ENCODE data around the gene TMEM161B. TPM values are rescaled to one million over a fixed set of nuclear protein-coding genes. Genes with fewer than 3 reads are reported as not detected.
"Not testable (repeated sequence)": the region's sequence is repeated elsewhere in the genome, so short reads cannot be mapped to it uniquely, and the experiment has no call there.

Gene TMEM161B
- total RNA-seq, 1 donor from 2014 or later, result 10.6 TPM

DNA sequence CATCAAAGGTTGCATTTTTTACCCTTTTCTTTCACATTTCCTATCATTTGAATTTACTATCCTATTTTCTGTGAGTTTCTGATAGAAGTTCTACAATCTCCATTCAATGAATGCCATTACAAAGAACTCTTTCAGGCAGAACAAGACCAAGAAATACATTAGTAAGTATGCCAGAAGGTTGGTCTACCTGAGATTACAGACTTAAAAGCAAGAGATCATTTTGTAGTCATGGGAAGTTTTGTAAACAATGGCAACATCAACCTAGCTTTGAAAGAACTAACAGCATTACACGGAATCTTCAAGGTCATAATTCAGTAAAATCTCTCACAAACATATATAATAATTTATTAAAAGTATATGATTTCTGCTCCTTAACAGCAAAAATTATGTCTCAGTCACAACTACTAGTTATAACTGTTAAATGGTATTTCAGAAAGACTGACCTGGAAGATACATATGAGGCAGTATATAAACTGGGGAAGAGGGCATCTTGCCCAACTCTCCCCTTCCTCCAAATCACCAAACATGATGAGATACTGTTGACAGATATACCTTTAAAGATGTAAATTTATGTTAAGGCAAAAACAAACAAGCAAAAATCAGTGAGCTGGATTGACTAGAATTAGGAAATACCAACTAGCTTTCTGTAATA, 23.3 kb downstream of the TMEM161B start:
- Mint-ChIP-seq H3K36me3 (ENCODE audit: low read depth, unreplicated experiment) (no peaks in the 10 kb centered on the region), H3K9me3 (ENCODE audit: unreplicated experiment) (no peaks in the 10 kb centered on the region), H3K27ac (ENCODE audit: unreplicated experiment) (no peak overlapping the region), H3K4me3 (ENCODE audit: unreplicated experiment) (no peak overlapping the region), H3K27me3 (ENCODE audit: unreplicated experiment) (no peaks in the 10 kb centered on the region), H3K4me1 (ENCODE audit: unreplicated experiment) (peaks cover 5% of the 10 kb centered on the region)
- TF ChIP-seq, protein P1, sequence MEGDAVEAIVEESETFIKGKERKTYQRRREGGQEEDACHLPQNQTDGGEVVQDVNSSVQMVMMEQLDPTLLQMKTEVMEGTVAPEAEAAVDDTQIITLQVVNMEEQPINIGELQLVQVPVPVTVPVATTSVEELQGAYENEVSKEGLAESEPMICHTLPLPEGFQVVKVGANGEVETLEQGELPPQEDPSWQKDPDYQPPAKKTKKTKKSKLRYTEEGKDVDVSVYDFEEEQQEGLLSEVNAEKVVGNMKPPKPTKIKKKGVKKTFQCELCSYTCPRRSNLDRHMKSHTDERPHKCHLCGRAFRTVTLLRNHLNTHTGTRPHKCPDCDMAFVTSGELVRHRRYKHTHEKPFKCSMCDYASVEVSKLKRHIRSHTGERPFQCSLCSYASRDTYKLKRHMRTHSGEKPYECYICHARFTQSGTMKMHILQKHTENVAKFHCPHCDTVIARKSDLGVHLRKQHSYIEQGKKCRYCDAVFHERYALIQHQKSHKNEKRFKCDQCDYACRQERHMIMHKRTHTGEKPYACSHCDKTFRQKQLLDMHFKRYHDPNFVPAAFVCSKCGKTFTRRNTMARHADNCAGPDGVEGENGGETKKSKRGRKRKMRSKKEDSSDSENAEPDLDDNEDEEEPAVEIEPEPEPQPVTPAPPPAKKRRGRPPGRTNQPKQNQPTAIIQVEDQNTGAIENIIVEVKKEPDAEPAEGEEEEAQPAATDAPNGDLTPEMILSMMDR (IDR thresholded peaks at IDR 0.05; ENCODE audit: unreplicated experiment), result no peak
- no peak for DNase-seq (ENCODE audit: low spot score)

GRCh38 chr5:88244686-88245085, 24.0 kb downstream of the TMEM161B start:
- Mint-ChIP-seq H3K9me3 (ENCODE audit: unreplicated experiment) (no peaks in the 10 kb centered on the region), H3K4me3 (ENCODE audit: unreplicated experiment) (no peak overlapping the region), H3K36me3 (ENCODE audit: low read depth, unreplicated experiment) (no peaks in the 10 kb centered on the region), H3K27me3 (ENCODE audit: unreplicated experiment) (no peaks in the 10 kb centered on the region), H3K4me1 (ENCODE audit: unreplicated experiment) (peaks cover 5% of the 10 kb centered on the region), H3K27ac (ENCODE audit: unreplicated experiment) (no peak overlapping the region)
- no peak for DNase-seq (ENCODE audit: low spot score)
- TF ChIP-seq, protein P1 (IDR thresholded peaks at IDR 0.05; ENCODE audit: unreplicated experiment), result no peak

GRCh38 chr5:88243493-88243892, 25.2 kb downstream of the TMEM161B start:
- not testable (repeated sequence) for H3K27ac Mint-ChIP-seq (ENCODE audit: unreplicated experiment); H3K9me3 Mint-ChIP-seq (ENCODE audit: unreplicated experiment); H3K4me1 Mint-ChIP-seq (ENCODE audit: unreplicated experiment); DNase-seq (ENCODE audit: low spot score); H3K36me3 Mint-ChIP-seq (ENCODE audit: low read depth, unreplicated experiment); H3K27me3 Mint-ChIP-seq (ENCODE audit: unreplicated experiment); H3K4me3 Mint-ChIP-seq (ENCODE audit: unreplicated experiment)

GRCh38 chr5:88238732-88239131, 29.9 kb downstream of the TMEM161B start:
- no peaks in the 10 kb centered on the region for H3K9me3 Mint-ChIP-seq (ENCODE audit: unreplicated experiment)
- no peak overlapping the region for H3K27ac Mint-ChIP-seq (ENCODE audit: unreplicated experiment)
- H3K4me3 Mint-ChIP-seq (ENCODE audit: unreplicated experiment), result no peak overlapping the region
- H3K27me3 Mint-ChIP-seq (ENCODE audit: unreplicated experiment), result no peaks in the 10 kb centered on the region
- no peak for DNase-seq (ENCODE audit: low spot score)
- no peaks in the 10 kb centered on the region for H3K4me1 Mint-ChIP-seq (ENCODE audit: unreplicated experiment)
- no peaks in the 10 kb centered on the region for H3K36me3 Mint-ChIP-seq (ENCODE audit: low read depth, unreplicated experiment)
- TF ChIP-seq, protein P1 (IDR thresholded peaks at IDR 0.05; ENCODE audit: unreplicated experiment), result no peak

- H3K36me3 Mint-ChIP-seq (ENCODE audit: low read depth, unreplicated experiment), result peaks cover 3% of the 10 kb centered on the region
- TF ChIP-seq, protein P1 (IDR thresholded peaks at IDR 0.05; ENCODE audit: unreplicated experiment), result no peak
- H3K27ac Mint-ChIP-seq (ENCODE audit: unreplicated experiment), result no peak overlapping the region
- no peak for DNase-seq (ENCODE audit: low spot score)
- H3K4me3 Mint-ChIP-seq (ENCODE audit: unreplicated experiment), result no peak overlapping the region
- H3K4me1 Mint-ChIP-seq (ENCODE audit: unreplicated experiment), result no peaks in the 10 kb centered on the region
- H3K27me3 Mint-ChIP-seq (ENCODE audit: unreplicated experiment), result no peaks in the 10 kb centered on the region
- H3K9me3 Mint-ChIP-seq (ENCODE audit: unreplicated experiment), result no peaks in the 10 kb centered on the region
Observed at GRCh38 chr5:88236866-88237642, 31.6 kb downstream of the TMEM161B start.
